Hepatocyte (in vitro differentiated cells): Measurements from ENCODE around the gene TTC39B.

ENCODE experiments used
- EZH2 ChIP-seq: fragments of 200-600 bp; sonication (generic); IDR thresholded peaks from 2 replicates; pipeline ENCODE4 v1.6.1; 2016; ENCODE audit warnings: antibody characterized with exemption, mild to moderate bottlenecking, borderline replicate concordance
- TF ChIP-seq, protein P1 (sequence below): fragments of 200-600 bp; sonication (generic); IDR thresholded peaks from 2 replicates; pipeline ENCODE4 v1.5.1; 2016; ENCODE audit warnings: antibody characterized with exemption, mild to moderate bottlenecking; ENCODE audit not compliant: poor library complexity

DNA sequence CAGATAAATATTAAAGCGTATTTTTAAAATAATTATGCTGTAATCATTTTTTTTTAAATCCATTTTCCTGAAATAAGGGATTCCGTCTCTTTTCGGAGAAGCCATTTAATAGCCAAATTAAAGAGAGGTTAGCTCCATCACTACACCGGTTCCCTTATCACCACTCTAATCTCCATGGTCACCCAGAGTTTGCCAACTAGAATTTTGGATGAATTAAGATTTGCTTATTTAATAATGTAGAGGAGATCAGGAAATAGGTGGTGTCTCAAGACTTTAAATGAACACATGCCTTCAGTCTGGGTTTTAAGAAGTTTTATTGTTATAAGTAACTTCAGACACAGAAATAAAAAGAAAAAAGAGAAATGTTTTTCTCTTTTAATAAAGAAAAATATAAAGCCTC lies 151.7 kb downstream of the TTC39B start:
- TF ChIP-seq, protein P1, sequence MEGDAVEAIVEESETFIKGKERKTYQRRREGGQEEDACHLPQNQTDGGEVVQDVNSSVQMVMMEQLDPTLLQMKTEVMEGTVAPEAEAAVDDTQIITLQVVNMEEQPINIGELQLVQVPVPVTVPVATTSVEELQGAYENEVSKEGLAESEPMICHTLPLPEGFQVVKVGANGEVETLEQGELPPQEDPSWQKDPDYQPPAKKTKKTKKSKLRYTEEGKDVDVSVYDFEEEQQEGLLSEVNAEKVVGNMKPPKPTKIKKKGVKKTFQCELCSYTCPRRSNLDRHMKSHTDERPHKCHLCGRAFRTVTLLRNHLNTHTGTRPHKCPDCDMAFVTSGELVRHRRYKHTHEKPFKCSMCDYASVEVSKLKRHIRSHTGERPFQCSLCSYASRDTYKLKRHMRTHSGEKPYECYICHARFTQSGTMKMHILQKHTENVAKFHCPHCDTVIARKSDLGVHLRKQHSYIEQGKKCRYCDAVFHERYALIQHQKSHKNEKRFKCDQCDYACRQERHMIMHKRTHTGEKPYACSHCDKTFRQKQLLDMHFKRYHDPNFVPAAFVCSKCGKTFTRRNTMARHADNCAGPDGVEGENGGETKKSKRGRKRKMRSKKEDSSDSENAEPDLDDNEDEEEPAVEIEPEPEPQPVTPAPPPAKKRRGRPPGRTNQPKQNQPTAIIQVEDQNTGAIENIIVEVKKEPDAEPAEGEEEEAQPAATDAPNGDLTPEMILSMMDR, result no peak
- TF ChIP-seq EZH2, result no peak
